Psoas muscle (tissue), 8 donors: Measurements from ENCODE around the gene ANKRD11. TPM values are rescaled to one million over a fixed set of nuclear protein-coding genes. Genes with fewer than 3 reads are reported as not detected.

Source experiments
- ATAC-seq, 4 donors: fragments of 200-7000 bp; cut with Tn5 transposase; one replicate each; pipeline ENCODE4 v1.9.1; 2020; ENCODE audit warnings: moderate library complexity in 3 of 4, mild to moderate bottlenecking in 2 of 4
- DNase-seq, 2 donors: peaks; one replicate each; pipeline ENCODE4 v3.0.0-alpha.2; 2020
- H3K27ac ChIP-seq: fragments of 200-600 bp; one replicate; pipeline ENCODE4 v1.8.0; 2022
- H3K27me3 ChIP-seq, 3 donors: fragments of 200-600 bp in 1 of 3; one replicate each; pipeline versions ENCODE4 v1.6.1 to v1.8.0; 2013 to 2022; ENCODE audit warnings: low read length in 2 of 3, mild to moderate bottlenecking in 2 of 3, moderate library complexity in 1 of 3; ENCODE audit not compliant: insufficient read depth in 3 of 3
- H3K36me3 ChIP-seq, 2 donors: fragments of 200-600 bp in 1 of 2; one replicate each; pipeline versions ENCODE4 v1.6.1 to v1.8.0; 2013 to 2022; ENCODE audit warnings: low read depth in 1 of 2, mild to moderate bottlenecking in 1 of 2, moderate library complexity in 1 of 2; ENCODE audit not compliant: insufficient read depth in 1 of 2
- H3K4me1 ChIP-seq: fragments of 200-600 bp; one replicate; pipeline ENCODE4 v1.8.0; 2022
- H3K4me3 ChIP-seq: fragments of 200-600 bp; one replicate; pipeline ENCODE4 v1.8.0; 2022; ENCODE audit warnings: mild to moderate bottlenecking
- H3K9me3 ChIP-seq: fragments of 200-600 bp; one replicate; pipeline ENCODE4 v1.8.0; 2022
- WGBS, 3 donors: extraction: QIAGEN DNeasy Blood & Tissue Kit; methylation state at CpG; one replicate each; pipeline versions ENCODE4 v1.1.6 to v1.1.7; 2013; 5-methylcytosine and 5-hydroxymethylcytosine counted together
- intact Hi-C, 2 donors: fragments of 100-400 bp; cut with DNase I; formaldehyde crosslinking; loops; one replicate each; pipeline versions ENCODE4 v1.11.0 to v1.14.2; 2022
- polyA plus RNA-seq, 3 donors: library from polyadenylated mRNA; stranded (reverse); fragments of 200-250 nt; gene quantifications; one replicate each; pipeline ENCODE4 v1.2.3, GENCODE V29; 2013
- total RNA-seq, 4 donors: library from RNA; stranded (reverse); fragmentation: NEBNext Ultra II Directional in 2 of 4; extraction: Animal tissue kit (Norgen Biotek cat#: 25700) in 2 of 4; gene quantifications; one replicate each; pipeline versions ENCODE4 v1.2.1 to v1.2.4, GENCODE V29; 2021 to 2023
- TF ChIP-seq, protein P1 (sequence below): fragments of 200-600 bp; IDR thresholded peaks from one replicate; pipeline ENCODE4 v1.8.0; 2022; ENCODE audit warnings: antibody characterized with exemption
- donor health status: healthy with polysubstance abuse.
- donor health status: DM: no; HTN: no; CAD: no; lungs with moderate emphysema.
- donor health status: Bipolar disorder and iron deficiency.
- donor health status: healthy.
- donor health status: DM: yes; HTN: yes; CAD: no.
- donor health status: DM: no; HTN: no; CAD: no.
- donor health status: DM: no; HTN: no; CAD: no.
- donor health status: DM: yes; HTN: yes; CAD: no.

The ANKRD11 gene
- total and polyA plus RNA-seq, 7 donors: 22.3 to 72.8 (median 57.2) TPM

DNA sequence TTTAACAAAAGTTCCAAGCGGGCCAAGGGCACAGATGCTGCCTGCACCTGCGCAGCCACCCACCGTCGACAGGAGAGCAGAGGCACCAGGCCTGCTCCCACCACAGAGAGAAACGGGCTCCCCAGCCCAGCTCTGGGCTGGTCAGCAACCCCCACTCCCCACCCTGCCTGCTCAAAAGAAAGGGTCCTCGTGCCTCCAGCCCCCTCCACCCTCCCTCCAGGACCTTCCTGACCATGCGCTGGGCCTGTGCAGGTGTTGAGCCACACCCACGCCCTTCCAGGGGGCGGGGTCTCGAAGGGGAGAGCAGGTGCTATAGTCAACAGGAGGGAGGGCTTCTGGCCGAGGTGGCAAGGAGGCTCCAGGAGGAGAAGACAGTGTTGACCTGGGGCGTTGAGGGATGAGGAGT lies 247.6 kb downstream of the ANKRD11 start:
- no peak overlapping the region for H3K4me3 ChIP-seq
- DNase-seq: no peak
- no peak for ATAC-seq
- peaks cover 5% of the 10 kb centered on the region for H3K4me1 ChIP-seq
- no peaks in the 10 kb centered on the region for H3K27me3 ChIP-seq
- intact Hi-C loops: no loop called here
- no peaks in the 10 kb centered on the region for H3K36me3 ChIP-seq
- WGBS, 3 donors: 42 to 50% (median 47%) methylated on average over 11 to 12 of the region's 12 CpGs
- TF ChIP-seq, protein P1, sequence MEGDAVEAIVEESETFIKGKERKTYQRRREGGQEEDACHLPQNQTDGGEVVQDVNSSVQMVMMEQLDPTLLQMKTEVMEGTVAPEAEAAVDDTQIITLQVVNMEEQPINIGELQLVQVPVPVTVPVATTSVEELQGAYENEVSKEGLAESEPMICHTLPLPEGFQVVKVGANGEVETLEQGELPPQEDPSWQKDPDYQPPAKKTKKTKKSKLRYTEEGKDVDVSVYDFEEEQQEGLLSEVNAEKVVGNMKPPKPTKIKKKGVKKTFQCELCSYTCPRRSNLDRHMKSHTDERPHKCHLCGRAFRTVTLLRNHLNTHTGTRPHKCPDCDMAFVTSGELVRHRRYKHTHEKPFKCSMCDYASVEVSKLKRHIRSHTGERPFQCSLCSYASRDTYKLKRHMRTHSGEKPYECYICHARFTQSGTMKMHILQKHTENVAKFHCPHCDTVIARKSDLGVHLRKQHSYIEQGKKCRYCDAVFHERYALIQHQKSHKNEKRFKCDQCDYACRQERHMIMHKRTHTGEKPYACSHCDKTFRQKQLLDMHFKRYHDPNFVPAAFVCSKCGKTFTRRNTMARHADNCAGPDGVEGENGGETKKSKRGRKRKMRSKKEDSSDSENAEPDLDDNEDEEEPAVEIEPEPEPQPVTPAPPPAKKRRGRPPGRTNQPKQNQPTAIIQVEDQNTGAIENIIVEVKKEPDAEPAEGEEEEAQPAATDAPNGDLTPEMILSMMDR: no peak
- H3K9me3 ChIP-seq: no peaks in the 10 kb centered on the region
- no peak overlapping the region for H3K27ac ChIP-seq

DNA sequence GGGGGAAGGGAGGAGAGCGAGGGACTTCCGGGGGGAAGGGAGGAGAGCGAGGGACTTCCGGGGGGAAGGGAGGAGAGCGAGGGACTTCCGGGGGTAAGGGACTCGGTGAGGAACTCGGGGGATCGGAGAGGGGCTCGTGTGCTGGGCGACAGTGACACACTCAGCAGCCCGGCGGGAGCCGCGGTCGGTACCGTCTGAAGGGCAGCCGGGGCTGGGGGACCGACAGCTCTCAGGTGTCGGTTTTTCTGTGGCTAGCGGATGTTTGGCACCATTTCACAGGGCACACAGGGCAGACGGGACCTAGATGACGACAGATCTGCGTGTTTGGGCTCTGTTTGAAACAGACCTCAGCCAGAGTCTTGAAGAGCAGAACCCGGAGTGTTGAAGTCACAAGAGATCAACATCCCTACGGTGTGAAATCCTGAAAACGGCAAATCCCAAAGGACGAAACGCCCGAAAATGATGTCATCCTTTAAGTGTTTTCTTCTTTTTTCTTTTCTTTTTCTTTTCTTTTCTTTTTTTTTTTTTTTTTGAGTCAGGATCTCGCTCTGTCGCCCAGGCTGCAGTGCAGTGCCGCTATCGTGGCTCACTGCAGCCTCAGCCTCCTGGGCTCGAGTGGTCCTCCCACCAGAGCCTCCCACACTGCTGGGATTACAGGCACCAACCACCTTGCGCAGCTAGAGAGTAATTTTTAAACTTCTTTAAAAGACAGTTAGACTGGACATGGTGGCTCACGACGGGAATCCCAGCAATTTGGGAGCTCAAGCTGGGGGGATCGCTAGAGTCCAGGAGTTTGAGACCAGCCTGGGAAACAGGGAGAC lies 249.0 kb downstream of the ANKRD11 start:
- intact Hi-C loops: no loop called here

DNA sequence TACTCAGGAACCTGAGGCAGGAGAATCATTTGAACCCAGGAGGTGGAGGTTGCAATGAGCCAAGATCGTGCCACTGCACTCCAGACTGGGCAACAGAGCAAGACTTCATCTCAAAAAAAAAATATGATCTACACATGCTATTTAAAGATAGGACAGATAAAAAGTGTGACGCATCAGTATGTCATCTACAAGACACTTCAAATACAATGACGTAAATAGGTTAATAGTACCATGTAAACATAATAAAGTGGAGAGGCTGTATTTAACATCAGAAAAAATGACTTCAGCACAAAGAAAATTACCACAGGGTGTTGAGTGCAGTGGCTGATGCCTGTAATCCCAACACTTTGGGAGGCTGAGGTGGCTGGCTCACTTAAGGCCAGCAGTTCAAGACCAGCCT lies 252.6 kb downstream of the ANKRD11 start:
- peak in 1 of 4 donors; percentile 24 for ATAC-seq
- no peaks in the 10 kb centered on the region for H3K27me3 ChIP-seq

More for the DNA sequence above, 249.0 kb downstream of the ANKRD11 start:
- ATAC-seq (peak; percentile 75 to 81 (median 77)), DNase-seq (peak; percentile 73 to 89)
- Histone ChIP-seq H3K4me1 (peaks cover 5% of the 10 kb centered on the region), H3K36me3 (no peaks in the 10 kb centered on the region), H3K9me3 (no peaks in the 10 kb centered on the region), H3K27ac (peak overlapping the region; percentile 98), H3K27me3 (no peaks in the 10 kb centered on the region), H3K4me3 (peak overlapping the region; percentile 91)
- TF ChIP-seq, protein P1: no peak
- WGBS, 3 donors: 3 to 5% (median 3%) methylated on average over 33 to 38 of the region's 39 CpGs

DNA sequence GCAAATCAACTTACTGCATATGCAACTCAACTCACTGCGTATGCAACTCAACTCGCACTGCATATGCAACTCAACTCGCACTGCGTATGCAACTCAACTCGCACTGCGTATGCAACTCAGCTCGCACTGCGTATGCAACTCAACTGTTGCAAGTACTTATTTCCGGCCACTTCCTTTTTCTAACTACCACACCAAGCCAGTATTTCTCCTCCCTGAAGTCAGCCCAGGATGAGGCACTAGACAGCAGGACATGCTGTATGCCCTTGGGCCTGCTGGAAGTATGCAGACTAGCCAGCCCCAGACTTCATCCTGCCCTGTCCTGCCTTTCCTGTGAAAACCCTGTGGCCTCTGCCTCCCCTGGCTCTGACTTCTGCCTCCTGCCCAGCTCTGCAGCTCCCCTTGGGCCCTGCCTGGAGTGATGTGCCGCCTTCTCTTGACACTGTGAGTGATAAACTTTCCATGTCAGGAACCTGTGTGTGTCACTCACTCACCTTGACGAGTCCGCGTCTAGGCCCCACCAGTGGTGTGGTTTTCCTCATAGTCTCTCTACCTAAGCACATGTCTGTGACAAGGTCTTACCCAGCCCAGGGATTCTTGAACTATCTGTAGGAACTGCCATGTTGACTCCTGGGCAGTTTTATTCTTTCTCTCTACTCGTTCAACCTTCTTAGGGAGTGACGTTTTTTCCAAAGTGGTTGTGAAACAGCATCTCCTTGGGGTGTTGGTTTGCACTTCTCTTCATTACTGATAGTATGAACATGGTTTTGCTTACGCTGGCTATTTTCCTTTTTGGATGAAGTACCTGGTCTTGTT lies 256.5 kb downstream of the ANKRD11 start:
- no peak for DNase-seq
- intact Hi-C loops: no loop called here
- H3K4me3 ChIP-seq: no peak overlapping the region
- H3K9me3 ChIP-seq: no peaks in the 10 kb centered on the region
- ATAC-seq: no peak
- H3K27ac ChIP-seq: no peak overlapping the region
- H3K27me3 ChIP-seq: no peaks in the 10 kb centered on the region
- peaks cover 5% of the 10 kb centered on the region for H3K4me1 ChIP-seq
- TF ChIP-seq, protein P1: no peak
- WGBS, 3 donors: 94 to 98% (median 95%) methylated on average over 16 of the region's 16 CpGs
- peaks cover 6 to 42% of the 10 kb centered on the region in 2 donors for H3K36me3 ChIP-seq

More for the DNA sequence above, 252.6 kb downstream of the ANKRD11 start:
- 31 to 60% (median 35%) methylated on average over 3 of the region's 3 CpGs for WGBS, 3 donors
- Histone ChIP-seq H3K9me3 (no peaks in the 10 kb centered on the region), H3K4me3 (no peak overlapping the region), H3K4me1 (peaks cover 5% of the 10 kb centered on the region), H3K27ac (no peak overlapping the region), H3K36me3 (peaks cover 3 to 14% of the 10 kb centered on the region in 2 donors)
- DNase-seq: no peak
- intact Hi-C loops: no loop called here
- TF ChIP-seq, protein P1: no peak
